K562 (cell line): ENCODE results near the gene RERE. TPM values are rescaled to one million over a fixed set of nuclear protein-coding genes. Genes with fewer than 3 reads are reported as not detected.

Experiments
- ATAC-seq: fragments of 200-7000 bp; cut with Tn5 transposase; 3 replicates; pipeline ENCODE4 v1.9.1; 2020; ENCODE audit warnings: moderate library complexity
- BruUV-seq: library from RNA; stranded (reverse); fragments of 400-500 nt; replicated peaks from 2 replicates; lab custom pipeline; 2021; lab: Mats Ljungman, UMichigan
- CTCF ChIA-PET: fragments of 300-600 bp; formaldehyde crosslinking; extraction: SDS; loops from one replicate; lab custom pipeline; 2021; ENCODE audit warnings: low intra/inter-chr PET ratio; lab: Yijun Ruan, JAX
- POLR2A ChIA-PET: fragments of 300-600, 350-650 bp; sonication (Branson Sonifier 250); formaldehyde crosslinking; extraction: SDS; loops from one replicate; lab custom pipeline; 2021; ENCODE audit warnings: antibody characterized with exemption, inconsistent platforms; lab: Yijun Ruan, JAX
- DNase-seq, 4 experiments: peaks; one replicate each; pipeline versions ENCODE4 v3.0.0 to v3.0.0-alpha.2; 2011 to 2018; ENCODE audit warnings: low spot score in 3 of 4, mixed read lengths in 3 of 4; ENCODE audit errors: extremely low read depth in 1 of 4
- FAIRE-seq: peaks from 2 replicates; lab custom pipeline; 2011; peaks lifted over from hg19 to GRCh38; lab: Jason Lieb, UNC
- H2AFZ ChIP-seq: 2 replicates; pipeline ENCODE4 v1.6.0; 2011; ENCODE audit warnings: low read depth, low read length, control low read depth, inconsistent platforms
- H3K27ac ChIP-seq: fragments of 200-600 bp; 3 replicates; pipeline ENCODE4 v1.8.0; 2011; ENCODE audit warnings: low read depth, mild to moderate bottlenecking, control low read depth, inconsistent platforms, low read length, moderate library complexity, mixed read lengths; ENCODE audit errors: extremely low read depth
- H3K27me3 ChIP-seq, 2 experiments: fragments of 300-600 bp in 1 of 2; 2 replicates in 1 of 2; 3 replicates in 1 of 2; pipeline versions ENCODE4 v1.6.0 to v1.8.0; 2011; ENCODE audit warnings: inconsistent platforms in 2 of 2, low read length in 2 of 2, mild to moderate bottlenecking in 1 of 2, mixed read lengths in 1 of 2, moderate library complexity in 1 of 2; ENCODE audit not compliant: control insufficient read depth in 2 of 2, insufficient read depth in 2 of 2
- H3K36me3 ChIP-seq: fragments of 300-600 bp; 3 replicates; pipeline ENCODE4 v1.8.0; 2011; ENCODE audit warnings: mild to moderate bottlenecking, low read length, inconsistent platforms; ENCODE audit not compliant: control insufficient read depth, insufficient read depth
- H3K4me1 ChIP-seq, 2 experiments: fragments of 200-600 bp in 1 of 2; replicated peaks in 1 of 2; 2 replicates in 1 of 2; 3 replicates in 1 of 2; pipeline versions ENCODE4 v1.5.1 to v1.8.0; 2011; ENCODE audit warnings: inconsistent platforms in 2 of 2, low read length in 2 of 2, mild to moderate bottlenecking in 1 of 2, mixed read lengths in 1 of 2, moderate library complexity in 1 of 2; ENCODE audit not compliant: control insufficient read depth in 2 of 2, insufficient read depth in 2 of 2
- H3K4me2 ChIP-seq: 2 replicates; pipeline ENCODE4 v1.6.1; 2011; ENCODE audit warnings: low read length, control low read depth, inconsistent platforms, mixed read lengths; ENCODE audit not compliant: insufficient read depth
- H3K4me3 ChIP-seq: fragments of 200-600 bp; sonication (generic), shearing (Covaris generic); 2 replicates; pipeline ENCODE4 v1.5.1; 2016; ENCODE audit warnings: control low read depth, inconsistent platforms
- H3K79me2 ChIP-seq: fragments of 200-600 bp; 3 replicates; pipeline ENCODE4 v1.8.0; 2011; ENCODE audit warnings: low read length, inconsistent platforms; ENCODE audit not compliant: control insufficient read depth, insufficient read depth
- H3K9ac ChIP-seq, 2 experiments: 2 replicates each; pipeline versions ENCODE4 v1.6.0 to v1.6.1; 2011; ENCODE audit warnings: low read depth in 2 of 2, low read length in 2 of 2, control low read depth in 1 of 2, inconsistent platforms in 1 of 2, mild to moderate bottlenecking in 1 of 2, mixed read lengths in 1 of 2; ENCODE audit not compliant: insufficient read depth in 1 of 2
- H3K9me1 ChIP-seq: one replicate; pipeline ENCODE4 v1.6.0; 2011; ENCODE audit warnings: inconsistent platforms, mild to moderate bottlenecking, low read length, moderate library complexity; ENCODE audit not compliant: control insufficient read depth, insufficient read depth
- H3K9me3 ChIP-seq: replicated peaks from 2 replicates; pipeline ENCODE4 v1.5.1; 2011; ENCODE audit warnings: low read depth, low read length, inconsistent platforms; ENCODE audit not compliant: control insufficient read depth, insufficient read depth
- H4K20me1 ChIP-seq: replicated peaks from 2 replicates; pipeline ENCODE4 v1.6.1; 2011; ENCODE audit warnings: low read length, inconsistent platforms, mixed read lengths; ENCODE audit not compliant: control insufficient read depth, insufficient read depth
- CAMTA2 ChIP-seq: fragments of 250-450 bp; sonication (Bioruptor Pico); conservative IDR thresholded peaks from 2 replicates; pipeline ENCODE4 v1.5.1; 2022
- CREB1 ChIP-seq, 2 experiments: sonication (generic) in 1 of 2; formaldehyde crosslinking in 1 of 2; IDR thresholded peaks; 2 replicates each; pipeline versions ENCODE4 v1.6.1 to v1.8.0; 2012 to 2022; ENCODE audit warnings: inconsistent platforms in 1 of 2, mild to moderate bottlenecking in 1 of 2, missing genetic modification reagents in 1 of 2, moderate library complexity in 1 of 2
- E2F3 ChIP-seq: fragments of 250-450 bp; sonication (Bioruptor Pico); IDR thresholded peaks from 2 replicates; pipeline ENCODE4 v1.4.0; 2020; ENCODE audit warnings: mild to moderate bottlenecking
- GABPA ChIP-seq: fragments of 200-800 bp; sonication (Bioruptor generic); conservative IDR thresholded peaks from 2 replicates; pipeline ENCODE4 v1.6.1; 2016; ENCODE audit warnings: low read depth, missing genetic modification characterization, missing compliant biosample characterization
- KLF1 ChIP-seq: fragments of 450-650 bp; IDR thresholded peaks from 2 replicates; pipeline ENCODE4 v1.6.1; 2016; ENCODE audit warnings: missing genetic modification characterization, missing compliant biosample characterization
- MXD1 ChIP-seq: fragments of 250-450 bp; sonication (Bioruptor Pico); IDR thresholded peaks from 2 replicates; pipeline ENCODE4 v1.8.0; 2021; ENCODE audit warnings: borderline replicate concordance, mild to moderate bottlenecking, moderate library complexity; ENCODE audit not compliant: poor library complexity, severe bottlenecking
- PBX2 ChIP-seq, 2 experiments: IDR thresholded peaks in 1 of 2; conservative IDR thresholded peaks in 1 of 2; 2 replicates each; pipeline ENCODE4 v1.6.1; 2016; ENCODE audit warnings: low read depth in 2 of 2, mild to moderate bottlenecking in 1 of 2, missing compliant biosample characterization in 1 of 2, missing genetic modification characterization in 1 of 2, moderate library complexity in 1 of 2
- PHB ChIP-seq: fragments of 250-450 bp; sonication (Bioruptor Pico); IDR thresholded peaks from 2 replicates; pipeline ENCODE4 v1.5.0; 2021
- POLR2AphosphoS5 ChIP-seq: IDR thresholded peaks from 2 replicates; pipeline ENCODE4 v1.6.1; 2011; ENCODE audit warnings: mild to moderate bottlenecking, low read depth, low read length, moderate library complexity; ENCODE audit not compliant: control insufficient read depth, insufficient read depth
- RNF2 ChIP-seq: sonication (generic); IDR thresholded peaks from 2 replicates; pipeline ENCODE4 v1.6.1; 2016
- SMAD3 ChIP-seq: fragments of 450-650 bp; formaldehyde crosslinking; conservative IDR thresholded peaks from 2 replicates; pipeline ENCODE4 v1.4.0; 2020; ENCODE audit warnings: mild to moderate bottlenecking
- TBP ChIP-seq: optimal IDR thresholded peaks from 2 replicates; pipeline ENCODE3; 2011; ENCODE audit warnings: low read depth, low read length, improper control_type of control experiment
- TCFL5 ChIP-seq: fragments of 250-450 bp; sonication (Bioruptor Pico); conservative IDR thresholded peaks from 2 replicates; pipeline ENCODE4 v1.6.1; 2021; ENCODE audit warnings: mild to moderate bottlenecking, moderate library complexity, matching md5 sums
- ZFPM2 ChIP-seq: fragments of 250-450 bp; sonication (Bioruptor Pico); IDR thresholded peaks from 2 replicates; pipeline ENCODE4 v1.5.1; 2022; ENCODE audit warnings: mild to moderate bottlenecking
- ZNF146 ChIP-seq: IDR thresholded peaks from one replicate; pipeline ENCODE4 v1.6.1; 2018; ENCODE audit warnings: missing compliant biosample characterization; ENCODE audit not compliant: unreplicated experiment
- ZNF232 ChIP-seq: sonication (generic); formaldehyde crosslinking; IDR thresholded peaks from 2 replicates; pipeline ENCODE4 v1.8.0; 2022; ENCODE audit warnings: mild to moderate bottlenecking, missing genetic modification reagents
- ZNF384 ChIP-seq: IDR thresholded peaks from 2 replicates; pipeline ENCODE4 v1.6.1; 2012; ENCODE audit warnings: low read depth, low read length, improper control_type of control experiment
- ZNF655 ChIP-seq: fragments of 250-450 bp; sonication (Bioruptor Pico); IDR thresholded peaks from 2 replicates; pipeline ENCODE4 v1.5.0; 2021
- ZNF764 ChIP-seq: fragments of 250-450 bp; sonication (Bioruptor Pico); IDR thresholded peaks from 2 replicates; pipeline ENCODE4 v1.4.0; 2020; ENCODE audit warnings: low read depth, mild to moderate bottlenecking, moderate library complexity
- WGBS: fragments of 100-300 bp; shearing (Covaris generic); methylation state at CpG from one replicate; pipeline ENCODE4 v1.1.6; 2016; ENCODE audit warnings: low coverage, mixed read lengths; ENCODE audit not compliant: insufficient coverage; ENCODE audit errors: missing lambda C conversion rate; 5-methylcytosine and 5-hydroxymethylcytosine counted together
- in situ Hi-C: fragments of 300-500 bp; cut with MboI; formaldehyde crosslinking; loops from 4 replicates; pipeline ENCODE4 v1.15.0; 2018; ENCODE audit warnings: inconsistent platforms, mixed read lengths
- intact Hi-C: fragments of 100-400 bp; cut with micrococcal nuclease; formaldehyde crosslinking; loops from 2 replicates; pipeline ENCODE4 v1.14.2; 2022
- polyA plus RNA-seq, 8 experiments: library from polyadenylated mRNA; depleted of rRNA in 4 of 8; stranded (reverse) in 5 of 8; unstranded in 3 of 8; fragments of >200 nt; fragmentation: Nextera tagmentation in 2 of 8; fragmentation: Illumina TruSeq in 1 of 8; extraction: Ambion mirVana in 2 of 8; extraction: Trizol in 1 of 8; gene quantifications; 2 replicates each; pipeline versions ENCODE4 v1.2.1 to v1.2.3, GENCODE V29; 2011 to 2014; ENCODE audit warnings: inconsistent platforms in 1 of 8, missing spikeins in 1 of 8
- total RNA-seq, 7 experiments: library from RNA; depleted of rRNA in 6 of 7; stranded (reverse); fragments of >200 nt in 6 of 7; fragmentation: Illumina TruSeq in 2 of 7; extraction: Trizol in 2 of 7; gene quantifications; 2 replicates each; pipeline versions ENCODE4 v1.2.1 to v1.2.3, GENCODE V29; 2011 to 2021; ENCODE audit warnings: low replicate concordance in 1 of 7

RERE gene
- total and polyA plus RNA-seq, 9 of the 15 experiments (the other 6 are each of a cell fraction or from before 2014, with no cell fraction given), result 3.0 to 51.5 (median 13.4) TPM

- Histone ChIP-seq H4K20me1 (peaks cover 13% of the 10 kb centered on the region), H3K4me2 (no peak overlapping the region), H3K9me1 (no peaks in the 10 kb centered on the region), H2AFZ (no peak overlapping the region), H3K9ac (no peak overlapping the region), H3K4me3 (no peak overlapping the region), H3K27ac (no peak overlapping the region), H3K4me1 (peaks cover 0 to 22% of the 10 kb centered on the region in 2 experiments; a peak in 1 of 5 replicates), H3K36me3 (no peaks in the 10 kb centered on the region), H3K79me2 (no peaks in the 10 kb centered on the region), H3K9me3 (no peaks in the 10 kb centered on the region), H3K27me3 (peaks cover 61 to 80% of the 10 kb centered on the region in 2 experiments)
- no peak for DNase-seq
- ATAC-seq, result no peak
- intact Hi-C loops, result no loop called here
- FAIRE-seq, result no peak
- ChIA-PET POLR2A (interaction anchor here (1.3 kb wide), 1 partner anchor 123 kb away, joined by 4 read pairs; no protein-coding TSS in a partner anchor), CTCF (no interaction called here)
- 13% methylated on average over 21 of the region's 21 CpGs for WGBS
- no TSS peak for BruUV-seq
- in situ Hi-C loops, result no loop called here
- TF ChIP-seq E2F3 (CRISPR knock-in tag), result no peak
- TF ChIP-seq SMAD3 (CRISPR knock-in tag), result no peak
- no peak for TF ChIP-seq ZNF384
- TF ChIP-seq PBX2 (CRISPR knock-in tag; IDR thresholded peaks at IDR 0.05; ENCODE audit: low read depth), result no peak
- TF ChIP-seq PBX2 (tag; conservative IDR thresholded peaks at IDR 0.05; ENCODE audit: low read depth), result no peak
- no peak for TF ChIP-seq ZNF146 (CRISPR knock-in tag)
- TF ChIP-seq TCFL5 (CRISPR knock-in tag), result no peak
- no peak for TF ChIP-seq MXD1 (CRISPR knock-in tag)
- no peak for TF ChIP-seq ZFPM2 (CRISPR knock-in tag)
- no peak for TF ChIP-seq POLR2AphosphoS5
- no peak for TF ChIP-seq RNF2
- TF ChIP-seq CREB1 (IDR thresholded peaks at IDR 0.05), result no peak
- no peak for TF ChIP-seq CREB1 (CRISPR knock-in tag; IDR thresholded peaks at IDR 0.05)
- TF ChIP-seq PHB (CRISPR knock-in tag), result no peak
- no peak for TF ChIP-seq KLF1 (tag)
- no peak for TF ChIP-seq CAMTA2
- TF ChIP-seq ZNF764 (CRISPR knock-in tag), result no peak
- no peak for TF ChIP-seq ZNF655 (CRISPR knock-in tag)
- TF ChIP-seq ZNF232 (CRISPR knock-in tag), result no peak
- no peak for TF ChIP-seq TBP
- TF ChIP-seq GABPA (tag), result no peak
Observed at GRCh38 chr1:8325771-8326170, 491.7 kb downstream of the RERE start.
